ENCODE measurements around the gene SLC6A5.

DNA sequence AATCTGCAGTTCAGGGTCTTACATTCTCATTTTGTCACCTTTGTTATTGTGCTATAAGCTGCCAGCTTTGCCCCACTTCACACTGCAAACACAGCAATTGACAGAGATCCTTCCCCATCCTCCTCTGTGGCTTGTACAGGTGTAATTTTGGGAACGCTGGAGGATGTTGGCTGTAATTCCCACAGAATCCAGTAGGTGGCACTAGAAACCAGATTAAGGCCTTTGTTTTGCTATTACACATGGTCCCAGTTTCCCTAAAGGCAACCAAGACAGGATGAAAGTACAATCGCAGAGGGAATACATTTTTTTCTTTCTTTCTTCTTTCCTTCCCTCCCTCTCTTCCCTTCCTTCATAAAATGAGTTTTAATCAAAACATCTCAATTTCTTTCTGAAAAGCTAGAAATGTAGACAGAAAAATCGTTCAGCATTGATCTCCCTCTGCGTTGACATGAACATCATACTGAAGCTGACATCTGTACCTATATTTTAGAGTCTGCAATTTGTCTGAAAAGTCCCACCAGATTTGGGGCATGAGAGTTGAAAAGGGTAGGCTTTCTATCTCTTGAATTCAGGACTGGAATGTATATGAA, 48.7 kb downstream of the SLC6A5 start:
- TF ChIP-seq CTCF (IDR thresholded peaks at IDR 0.05; ENCODE audit: borderline replicate concordance, extremely low read depth, low read length, poor library complexity, severe bottlenecking) (peak; percentile 95), EZH2 (IDR thresholded peaks at IDR 0.05; ENCODE audit: borderline replicate concordance, low read depth, low read length, severe bottlenecking) (no peak)
